COLO829 (cell line): ENCODE results near the gene CHIC2.

Experiments used
- DNase-seq: peaks from one replicate; pipeline ENCODE4 v3.0.0; 2012; ENCODE audit warnings: low spot score

CHIC2 gene

DNA sequence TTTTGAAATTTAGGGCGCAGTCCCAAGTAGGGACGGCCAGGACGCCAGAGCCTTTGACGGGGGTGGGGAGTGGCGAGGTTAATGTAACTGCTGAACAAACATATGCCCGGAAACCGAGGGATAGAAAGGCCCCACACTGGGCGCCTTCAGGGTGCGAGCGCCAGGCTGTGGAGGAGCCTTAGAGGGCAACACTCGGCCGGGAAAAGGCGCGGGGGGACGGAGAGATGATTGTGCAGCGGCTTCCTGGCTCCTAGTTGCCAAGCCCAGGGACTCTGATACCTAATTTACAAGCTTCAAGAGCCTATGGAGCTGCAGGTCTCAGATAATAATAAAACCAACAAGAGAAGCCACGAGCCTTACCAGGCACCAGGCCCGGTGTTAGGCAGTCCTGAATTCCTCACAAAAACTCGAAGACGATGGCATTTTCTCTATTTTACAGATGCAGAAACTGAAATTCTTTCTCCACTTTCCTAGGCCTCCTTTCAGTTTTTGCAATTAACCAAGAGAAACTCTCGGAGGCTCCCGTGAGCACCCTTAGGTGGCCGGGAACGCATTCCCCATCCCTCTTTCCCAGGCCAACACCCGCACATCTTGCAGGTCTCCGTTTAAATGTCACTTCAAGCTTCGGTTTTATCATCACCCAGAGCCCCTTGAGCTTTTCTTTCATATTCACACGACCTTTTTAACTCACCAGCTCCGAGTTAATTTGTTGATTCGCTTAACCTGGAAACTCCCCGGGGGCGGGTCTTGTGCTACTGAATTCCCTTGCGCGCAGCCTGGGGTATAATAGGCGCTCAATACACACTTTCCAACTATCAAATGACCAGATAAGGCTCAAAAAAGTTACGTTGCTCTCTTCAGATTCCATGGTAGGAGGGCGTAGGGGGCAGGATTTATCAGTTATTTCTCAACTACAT lies 29.2 kb upstream of the CHIC2 start:
- no peak for DNase-seq

DNA sequence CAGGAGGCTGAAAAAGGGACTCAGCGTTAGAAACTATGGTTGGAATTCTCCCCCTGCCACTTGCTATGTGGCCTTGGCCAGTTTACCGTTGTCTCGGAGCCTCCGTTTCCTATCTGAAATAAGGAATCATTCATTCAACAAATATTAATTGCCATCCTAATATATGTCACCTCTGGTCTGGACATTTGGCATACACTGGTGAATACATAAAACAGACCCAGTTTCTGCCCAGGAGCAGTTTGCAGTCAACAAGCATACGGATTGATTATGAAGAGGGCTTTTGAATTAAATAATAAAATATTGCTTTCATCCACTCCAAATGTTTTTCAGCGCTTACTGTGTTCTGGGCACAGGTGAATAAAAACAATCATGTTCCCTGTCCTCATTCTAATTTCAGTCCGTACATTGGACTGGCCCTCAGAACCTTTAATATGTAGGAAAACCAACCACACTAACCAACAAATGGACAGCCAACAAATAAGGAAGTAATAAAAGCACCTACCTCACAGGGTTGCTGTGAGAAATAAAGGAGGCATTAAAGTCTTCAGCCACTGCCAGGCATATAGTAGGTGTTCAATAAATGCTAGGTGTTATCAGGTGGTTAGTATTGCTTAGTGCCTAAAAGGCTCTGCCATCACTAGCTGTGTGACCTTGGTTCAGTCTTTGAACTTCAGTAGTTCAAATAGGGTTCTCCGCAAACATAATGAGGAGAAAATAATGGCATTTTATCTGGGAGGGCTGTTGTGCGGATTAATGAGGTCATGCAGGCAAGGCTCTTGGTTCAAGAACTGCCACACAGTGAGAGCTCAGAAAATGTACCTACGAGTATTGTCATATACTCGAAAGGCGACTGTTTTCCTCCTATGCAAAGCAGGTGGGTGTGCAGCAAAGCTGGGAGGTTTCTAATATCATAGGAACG lies 28.3 kb upstream of the CHIC2 start:
- no peak for DNase-seq

DNA sequence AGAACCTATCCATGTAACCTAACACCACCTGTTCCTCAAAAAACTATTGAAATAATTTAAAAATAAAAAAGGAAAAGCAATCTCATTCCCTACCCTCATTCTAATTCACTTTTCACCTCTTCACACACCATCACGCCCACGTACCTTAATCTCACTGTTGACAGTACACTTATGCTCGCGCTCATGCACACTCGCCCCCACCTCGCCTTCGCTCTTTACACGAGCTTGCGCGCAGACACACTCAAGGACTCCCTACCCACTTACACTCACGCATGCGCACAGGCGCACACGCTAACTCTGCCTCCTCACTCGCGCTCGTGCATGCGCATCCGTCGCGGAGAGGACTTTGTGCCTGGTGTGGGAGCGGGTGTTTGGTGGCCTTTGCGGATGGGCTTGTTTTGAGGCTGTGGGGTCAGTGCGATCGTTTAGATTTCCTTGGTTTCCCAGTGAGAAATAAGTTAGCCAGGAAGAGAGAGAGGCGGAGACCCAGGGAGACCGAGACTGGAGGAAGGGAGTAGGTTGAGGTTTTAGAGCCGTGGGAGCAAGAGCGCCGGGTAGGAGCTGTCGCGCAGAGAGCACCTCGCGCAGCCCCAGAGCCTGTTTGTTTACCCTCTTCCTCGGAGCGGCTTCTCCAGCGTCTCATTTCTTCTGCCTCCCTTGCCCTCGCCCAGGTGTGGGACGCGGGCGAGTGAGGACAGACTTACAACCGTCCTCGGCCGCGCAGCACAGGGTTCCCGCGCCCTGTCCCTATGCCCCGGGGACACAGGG lies 27.4 kb upstream of the CHIC2 start:
- peak; percentile 95 for DNase-seq

DNA sequence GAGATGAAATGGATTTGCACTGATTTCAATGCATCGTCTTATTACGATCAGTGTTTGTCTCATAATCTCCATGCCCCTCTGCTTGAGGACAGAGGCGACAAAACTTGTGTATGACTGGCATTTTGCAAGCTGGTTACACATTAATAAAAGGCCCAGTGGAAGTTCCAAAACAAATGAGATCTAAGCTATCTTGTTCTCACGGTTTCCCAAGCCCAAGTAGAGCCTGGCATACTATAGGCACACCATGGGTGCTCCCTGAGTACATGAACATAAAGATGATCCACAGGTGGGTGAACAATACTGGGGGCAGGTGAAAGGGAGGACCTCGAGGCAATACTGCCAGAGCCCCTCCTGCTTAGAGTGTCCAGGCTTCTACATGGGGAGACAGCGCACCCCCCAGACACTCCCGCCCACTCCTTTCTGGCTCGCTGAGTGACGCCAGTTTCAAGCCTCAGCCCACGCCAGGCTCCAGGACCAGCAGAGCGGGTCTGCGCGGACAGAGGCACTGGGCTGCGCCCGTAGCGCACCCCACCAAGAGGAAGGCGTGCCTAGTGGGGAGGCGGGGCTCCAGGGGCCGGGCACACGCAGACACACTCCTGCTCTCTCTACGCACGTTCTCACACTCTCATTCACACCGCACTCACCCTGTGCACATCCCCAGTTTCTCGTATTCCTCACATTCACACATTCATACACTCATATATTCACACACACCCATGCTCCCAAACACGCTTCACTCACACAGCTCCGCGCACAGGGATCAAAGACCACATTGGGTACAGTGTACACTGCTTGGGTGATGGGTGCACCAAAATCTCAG lies 26.6 kb upstream of the CHIC2 start:
- no peak for DNase-seq

DNA sequence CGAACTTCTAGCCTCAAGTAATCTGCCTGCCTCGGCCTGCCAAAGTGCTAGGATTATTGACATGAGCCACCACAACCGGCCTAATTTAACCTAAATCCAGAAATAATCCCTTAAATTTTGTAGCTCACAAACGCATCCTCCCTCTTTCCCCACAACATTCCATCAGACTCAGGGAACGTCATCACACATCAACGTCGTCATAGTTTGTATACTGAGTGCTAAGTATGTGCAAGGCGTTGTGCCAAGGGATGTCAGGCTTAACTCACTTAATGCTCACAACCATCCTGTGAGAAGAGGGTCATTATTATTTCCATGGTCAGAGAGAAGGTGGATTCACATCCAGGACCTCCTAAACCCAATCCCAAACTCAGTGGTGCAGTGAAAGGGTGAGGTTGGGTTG lies 26.0 kb upstream of the CHIC2 start:
- no peak for DNase-seq

DNA sequence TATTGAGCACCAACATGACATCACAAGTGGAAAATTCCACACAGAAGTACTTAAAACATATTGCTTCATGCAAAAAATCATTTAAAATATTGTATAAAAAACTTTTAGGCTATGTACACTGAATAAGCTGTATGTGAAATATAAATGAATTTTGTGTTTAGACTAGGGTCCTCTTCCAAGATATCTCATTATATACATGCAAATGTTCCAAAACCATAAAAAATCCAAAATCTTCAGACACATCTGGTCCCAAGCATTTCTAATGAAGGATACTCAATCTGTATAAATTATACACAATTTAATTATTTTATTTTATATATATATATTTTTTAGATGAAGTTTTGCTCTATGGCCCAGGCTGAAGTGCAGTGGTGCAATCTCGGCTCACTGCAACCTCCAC lies 25.5 kb upstream of the CHIC2 start:
- DNase-seq, result no peak

DNA sequence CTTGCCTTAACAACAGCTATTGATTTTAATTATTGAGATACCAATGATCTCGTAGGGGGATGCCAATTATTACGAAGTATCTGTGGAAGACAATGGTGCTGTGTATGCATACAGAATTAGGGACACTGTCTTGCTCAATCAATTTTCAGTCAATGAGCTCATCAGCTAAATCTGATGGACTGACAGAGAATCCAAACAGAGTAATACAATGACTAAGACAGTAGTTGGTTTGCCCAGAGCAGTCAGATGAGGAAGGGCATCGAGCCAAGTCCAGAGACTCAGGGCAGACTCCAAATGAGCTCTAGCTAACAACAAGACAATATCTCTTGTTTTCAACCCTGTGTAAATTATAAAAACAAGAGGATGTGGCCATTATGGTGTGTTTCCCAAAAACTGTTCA lies 20.9 kb upstream of the CHIC2 start:
- DNase-seq, result peak; percentile 84

DNA sequence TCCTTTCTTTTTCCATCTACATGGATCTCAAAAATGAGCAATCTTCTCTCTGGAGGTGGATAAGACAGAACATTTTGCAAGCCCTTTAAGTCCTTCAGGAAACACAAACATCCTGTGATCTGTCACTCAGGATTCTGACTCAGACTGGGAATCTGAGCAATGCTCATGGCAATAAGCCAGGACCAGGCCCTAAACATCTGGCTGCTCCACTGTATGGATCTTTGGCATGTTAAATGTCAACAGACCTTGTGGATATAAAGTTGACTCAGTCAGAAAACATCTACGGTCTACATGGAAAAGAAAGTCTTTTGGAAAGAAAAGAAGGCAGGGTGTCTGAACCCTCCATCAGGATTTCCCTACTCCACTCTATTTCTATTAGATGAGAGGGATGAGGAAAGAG lies 17.8 kb upstream of the CHIC2 start:
- peak; percentile 95 for DNase-seq

DNA sequence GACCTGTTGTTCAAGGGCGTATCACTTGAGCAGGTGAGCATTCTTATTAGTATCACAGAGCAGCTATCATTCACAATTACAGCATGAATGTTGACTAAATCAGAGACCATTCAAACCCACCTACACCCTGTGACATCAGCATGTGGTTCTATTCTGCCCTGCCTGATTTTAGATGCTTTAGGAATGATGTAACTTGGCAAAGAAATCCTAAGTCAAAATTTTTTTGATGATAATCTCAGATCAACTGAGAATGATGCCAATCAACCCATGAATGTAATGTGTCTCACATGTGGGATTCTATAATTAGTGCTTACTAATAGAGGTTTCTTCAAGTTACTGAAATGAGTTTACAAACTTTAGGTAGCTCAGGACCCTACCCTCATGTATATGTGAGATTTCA lies 13.4 kb upstream of the CHIC2 start:
- DNase-seq, result no peak

DNA sequence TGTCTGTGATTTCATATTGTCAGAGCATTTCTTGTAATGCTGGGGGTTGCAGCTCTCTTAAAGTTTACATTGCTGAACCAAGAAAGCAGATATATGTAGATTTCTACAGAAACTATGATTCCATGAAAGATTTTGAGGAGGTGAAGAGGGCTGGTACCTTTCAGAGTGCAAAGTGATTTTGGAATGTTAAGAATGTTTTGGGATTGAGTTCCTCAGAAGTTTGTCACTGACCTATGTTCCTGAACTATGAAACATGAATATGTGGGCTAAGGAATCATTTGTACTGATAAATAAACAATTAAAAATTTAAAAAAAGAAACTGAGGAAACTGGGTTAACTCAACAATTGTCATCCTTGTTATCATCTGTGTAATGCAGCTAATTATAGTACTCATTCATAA lies 12.3 kb upstream of the CHIC2 start:
- DNase-seq, result no peak

DNA sequence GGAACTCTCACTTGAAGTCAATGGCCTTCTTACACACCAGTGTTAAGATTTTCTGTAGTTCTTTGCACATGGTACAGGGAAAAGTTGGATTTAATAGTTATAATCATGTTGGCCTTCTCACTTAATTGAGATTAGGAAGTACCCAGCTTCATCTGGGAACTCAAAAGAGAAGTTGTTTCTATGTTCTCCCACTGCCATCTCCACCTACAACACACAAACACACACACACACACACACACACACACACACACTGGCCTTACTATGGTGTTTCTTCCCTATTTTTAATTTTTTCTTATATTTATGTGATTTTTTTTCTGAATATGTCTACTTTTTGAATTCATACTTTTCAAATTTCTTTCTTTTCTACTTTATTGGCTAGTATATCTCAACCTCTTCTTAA lies 10.0 kb upstream of the CHIC2 start:
- no peak for DNase-seq

DNA sequence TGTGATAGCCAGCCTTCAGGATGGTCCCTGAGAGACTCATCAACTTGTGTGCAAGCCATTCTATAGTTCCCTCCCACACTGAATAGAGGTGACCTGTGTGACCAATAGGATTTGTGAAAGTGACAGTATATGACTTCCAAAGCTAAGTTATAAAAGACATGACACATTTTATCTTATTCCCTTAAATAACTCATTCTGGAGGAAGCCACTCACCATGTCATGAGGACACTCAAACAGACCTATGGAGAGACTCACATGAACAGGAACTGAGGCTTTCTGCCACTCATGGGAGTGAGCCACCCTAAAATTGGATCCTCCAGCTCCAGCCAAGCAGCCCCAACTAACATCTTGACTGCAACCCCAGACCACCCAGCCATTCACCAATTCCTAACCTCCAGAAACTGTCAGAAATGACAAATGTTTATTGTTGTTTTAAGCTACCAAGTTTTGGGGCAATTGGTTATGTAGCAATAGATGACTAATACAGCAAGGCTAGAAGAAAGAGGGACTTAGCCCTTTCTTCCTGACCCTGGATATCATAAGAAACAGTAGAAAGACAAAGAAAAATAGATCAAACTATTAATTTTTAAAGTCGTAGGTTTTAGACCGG lies 9.0 kb upstream of the CHIC2 start:
- no peak for DNase-seq

DNA sequence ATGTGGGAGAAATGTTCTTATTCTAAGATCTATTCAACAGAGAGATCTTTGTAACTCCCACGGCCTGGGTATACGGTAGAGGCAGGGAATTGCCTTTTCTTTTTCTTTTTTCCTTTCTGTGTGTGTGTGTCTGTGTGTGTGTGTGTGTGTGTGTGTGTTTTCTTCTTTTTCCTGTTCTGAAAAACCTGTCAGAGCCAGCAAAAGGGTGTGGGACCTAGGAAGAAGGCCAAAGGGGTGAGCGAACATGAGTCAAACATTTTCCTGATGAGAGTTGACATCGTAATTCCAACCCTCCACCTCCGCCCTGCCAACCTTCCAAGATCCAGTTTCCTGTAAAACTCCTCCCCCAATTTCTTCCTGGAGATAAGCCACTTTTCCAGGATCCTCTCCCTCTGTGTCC lies 2.8 kb upstream of the CHIC2 start:
- DNase-seq, result no peak

DNA sequence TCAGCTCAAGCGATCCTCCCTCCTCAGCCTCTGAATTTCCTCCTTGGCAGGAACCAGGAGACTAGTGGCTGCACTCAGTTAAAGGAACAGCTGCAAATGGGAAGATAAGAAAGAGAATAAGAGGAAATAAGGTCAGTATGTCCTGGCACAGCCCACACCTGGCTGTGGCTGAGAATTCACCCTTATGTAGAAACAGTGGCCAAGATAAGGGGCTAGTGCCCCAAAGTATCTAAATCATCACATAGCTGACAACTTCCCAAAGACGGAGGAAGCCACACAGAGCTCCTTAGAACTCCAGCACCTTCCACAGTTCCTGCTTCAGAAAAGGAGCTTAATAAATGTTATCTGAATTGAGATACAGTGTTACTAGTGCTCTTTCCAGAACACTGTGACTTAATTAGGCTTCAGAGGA lies 2.3 kb upstream of the CHIC2 start:
- DNase-seq, result no peak

DNA sequence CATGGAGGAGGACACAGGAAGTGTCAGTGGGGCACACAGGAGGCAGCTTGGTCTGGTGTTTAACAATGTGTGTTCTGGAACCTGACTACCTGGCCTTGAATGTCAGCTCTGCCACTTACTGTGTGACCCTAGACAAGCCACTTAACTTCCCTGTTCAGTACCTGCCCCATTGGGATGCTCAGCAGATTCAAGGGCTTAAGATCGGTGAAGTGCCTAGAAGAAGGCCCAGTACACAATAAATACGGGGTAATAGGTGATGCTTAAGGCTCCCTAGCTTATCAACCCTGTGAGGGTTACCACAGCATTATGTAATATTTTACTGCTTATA lies 1.6 kb upstream of the CHIC2 start:
- DNase-seq, result no peak

DNA sequence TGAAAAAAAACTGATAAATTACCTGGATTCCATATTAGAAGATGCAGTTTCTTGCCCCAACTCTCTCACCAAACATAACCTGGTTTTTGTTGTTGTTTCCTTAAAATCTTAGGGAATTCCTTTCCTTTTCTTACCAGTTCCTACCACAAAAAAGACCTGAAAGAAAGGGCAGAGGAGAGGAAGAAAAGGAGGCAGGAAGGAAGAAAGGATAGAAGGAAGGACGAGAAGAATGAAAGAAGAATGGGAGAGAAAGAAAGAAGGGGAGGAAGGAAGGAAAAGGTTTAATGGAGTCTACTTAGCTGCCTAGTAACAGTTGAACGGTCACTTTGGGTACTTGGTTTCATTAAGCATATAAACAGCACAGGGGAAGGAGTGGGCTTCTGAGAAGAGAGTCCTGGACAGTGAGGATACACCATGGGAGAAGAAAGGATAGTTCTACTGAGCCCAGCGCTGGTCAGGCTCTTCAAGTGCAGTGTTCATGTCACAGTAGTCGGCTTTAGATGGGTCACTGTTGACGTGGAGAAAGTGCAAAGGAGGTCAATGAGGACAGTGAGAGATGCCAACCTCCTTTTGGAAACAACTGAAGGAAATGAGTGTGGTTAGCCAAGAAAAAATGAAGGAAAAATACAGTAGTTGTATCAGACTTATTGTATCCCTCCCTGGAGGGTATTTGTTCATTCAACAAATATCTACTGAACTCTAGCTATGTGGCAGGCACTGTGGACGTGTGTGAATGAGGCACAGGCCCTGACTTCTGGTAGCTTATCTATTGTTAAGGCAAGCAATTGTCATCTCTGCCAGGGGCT lies 1.1 kb upstream of the CHIC2 start:
- no peak for DNase-seq

DNA sequence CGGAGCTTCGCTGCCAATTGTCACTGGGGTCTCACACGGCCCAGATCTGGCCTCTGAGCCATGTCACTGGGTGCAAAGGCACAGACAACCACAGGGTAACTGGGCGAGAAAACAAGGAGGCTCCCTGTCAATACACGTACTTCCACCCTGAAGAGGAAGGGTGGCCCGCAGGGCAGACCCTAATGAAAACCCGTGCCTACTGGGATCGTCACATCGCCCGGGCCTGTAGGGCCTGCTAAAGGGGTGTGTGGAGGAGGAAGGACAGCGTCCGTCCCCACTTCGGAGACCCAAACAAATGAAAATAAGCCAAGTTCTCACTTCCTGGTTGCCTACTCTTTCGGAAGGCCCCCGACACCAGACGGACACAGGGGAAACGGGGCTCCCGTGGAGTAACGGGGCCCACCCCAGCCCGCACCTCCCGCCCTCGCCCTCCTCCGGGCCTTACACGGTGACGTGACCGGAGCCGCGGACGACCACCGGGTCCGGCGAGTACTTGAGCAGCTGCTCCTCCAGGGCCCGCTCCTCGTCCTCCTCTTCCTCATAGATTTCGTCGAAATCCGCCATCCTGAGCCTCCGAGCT lies 578 bp downstream of the CHIC2 start:
- DNase-seq, result no peak

DNA sequence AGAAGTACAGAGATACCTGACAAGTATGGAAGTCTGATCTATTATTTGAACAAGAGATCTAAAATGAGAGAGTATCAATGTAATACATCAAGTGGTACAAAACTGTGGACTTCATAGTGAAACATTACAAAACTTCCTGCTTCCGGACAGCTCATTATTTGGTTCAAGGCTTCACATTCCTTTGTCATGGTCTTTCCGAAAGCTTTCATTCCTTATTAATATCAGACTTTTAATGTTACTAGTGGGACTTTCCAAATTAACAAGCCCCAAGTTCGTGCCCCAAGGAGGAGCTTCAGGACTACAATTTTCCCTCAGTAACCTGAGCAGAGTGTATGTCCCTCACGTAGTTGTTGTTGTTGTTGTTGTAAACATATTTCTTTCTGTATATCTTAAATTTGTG lies 1.2 kb downstream of the CHIC2 start:
- no peak for DNase-seq

DNA sequence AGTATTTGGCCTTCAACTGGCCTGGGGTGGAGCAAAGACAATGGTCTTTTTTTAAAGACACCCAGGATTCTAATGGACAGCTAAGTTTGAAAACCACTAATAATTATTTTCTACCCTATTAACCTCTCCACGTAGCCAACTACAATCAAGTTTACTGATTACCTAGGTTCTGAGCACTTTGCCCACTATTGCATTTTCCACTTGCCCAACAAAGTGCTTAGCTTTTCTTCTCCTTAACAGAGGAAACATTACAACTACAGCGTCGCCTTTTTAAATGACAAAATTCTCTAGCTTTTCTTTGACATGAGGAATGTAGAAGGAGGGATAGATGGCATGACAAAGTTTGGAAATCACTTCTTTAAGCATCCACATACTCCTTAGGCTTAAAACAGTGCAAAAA lies 2.0 kb downstream of the CHIC2 start:
- DNase-seq, result no peak

DNA sequence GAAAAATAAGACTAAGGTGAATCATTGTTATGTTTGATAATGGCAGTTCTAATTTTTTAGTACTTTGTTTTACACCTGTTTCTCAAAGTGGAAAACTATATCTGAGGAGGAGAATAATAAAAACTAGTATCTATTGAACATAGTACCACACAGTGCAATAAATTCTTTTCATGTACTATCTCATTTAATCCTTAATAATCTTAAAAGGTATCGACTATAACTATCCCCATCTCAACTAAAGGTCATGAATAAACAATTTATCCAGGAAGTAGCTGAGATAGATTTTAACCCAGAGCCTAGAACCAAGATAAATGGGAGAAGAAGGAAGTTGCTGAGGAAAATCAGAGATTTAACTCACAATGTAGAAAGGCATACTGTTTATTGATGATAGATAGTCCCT lies 2.5 kb downstream of the CHIC2 start:
- no peak for DNase-seq
